H1 (cell line): ENCODE data around the gene ASCL1. TPM values are rescaled to one million over a fixed set of nuclear protein-coding genes. Genes with fewer than 3 reads are reported as not detected.

Source experiments
- CTCF ChIA-PET: fragments of 300-600 bp; sonication (Branson Sonifier 250); formaldehyde crosslinking; loops from one replicate; lab custom pipeline; 2021; ENCODE audit not compliant: partially characterized antibody; lab: Charles Lee
- POLR2A ChIA-PET: fragments of 300-600 bp; sonication (Branson Sonifier 250); formaldehyde crosslinking; loops from one replicate; lab custom pipeline; 2021; ENCODE audit warnings: inconsistent platforms; ENCODE audit not compliant: partially characterized antibody; lab: Charles Lee
- DNase-seq, 2 experiments: peaks; one replicate each; pipeline versions ENCODE4 v3.0.0 to v3.0.0-alpha.2; 2010 to 2022; ENCODE audit warnings: low spot score in 2 of 2, low read depth in 1 of 2, mixed read lengths in 1 of 2
- FAIRE-seq: peaks from 2 replicates; lab custom pipeline; 2011; peaks lifted over from hg19 to GRCh38; lab: Jason Lieb, UNC
- H2AFZ ChIP-seq: 2 replicates; pipeline ENCODE4 v1.8.1; 2012; ENCODE audit warnings: low read length, inconsistent platforms
- H2AK5ac ChIP-seq: 2 replicates; pipeline ENCODE4 v1.6.1; 2013; ENCODE audit warnings: low read depth, low read length
- H2BK120ac ChIP-seq: replicated peaks from 2 replicates; pipeline ENCODE3; 2013; ENCODE audit warnings: low read depth, low read length, inconsistent platforms
- H2BK12ac ChIP-seq: 2 replicates; pipeline ENCODE4 v1.6.1; 2013; ENCODE audit warnings: low read depth, low read length
- H2BK15ac ChIP-seq: 2 replicates; pipeline ENCODE4 v1.6.1; 2013; ENCODE audit warnings: low read length
- H2BK20ac ChIP-seq: 2 replicates; pipeline ENCODE4 v1.6.1; 2013; ENCODE audit warnings: low read length
- H2BK5ac ChIP-seq: 2 replicates; pipeline ENCODE4 v1.6.1; 2013; ENCODE audit warnings: low read depth, low read length
- H3K14ac ChIP-seq: 2 replicates; pipeline ENCODE4 v1.6.1; 2013; ENCODE audit warnings: inconsistent platforms; ENCODE audit not compliant: insufficient read length
- H3K18ac ChIP-seq: 2 replicates; pipeline ENCODE4 v1.6.1; 2013; ENCODE audit warnings: low read length; ENCODE audit errors: extremely low read depth
- H3K23ac ChIP-seq: 2 replicates; pipeline ENCODE4 v1.6.1; 2013; ENCODE audit warnings: inconsistent platforms; ENCODE audit not compliant: insufficient read length
- H3K23me2 ChIP-seq: 2 replicates; pipeline ENCODE4 v1.6.1; 2013; ENCODE audit warnings: low read depth, low read length
- H3K27ac ChIP-seq: 2 replicates; pipeline ENCODE4 v1.6.1; 2011; ENCODE audit warnings: low read depth, low read length, inconsistent platforms
- H3K27me3 ChIP-seq, 4 experiments: replicated peaks in 1 of 4; 1 replicate in 1 of 4; 2 replicates in 3 of 4; pipeline versions ENCODE4 v1.6.1 to v1.8.1; 2011 to 2013; ENCODE audit warnings: low read length in 3 of 4, mild to moderate bottlenecking in 3 of 4, inconsistent platforms in 2 of 4, mixed read lengths in 2 of 4, moderate library complexity in 1 of 4; ENCODE audit not compliant: control insufficient read depth in 3 of 4, insufficient read depth in 3 of 4; ENCODE audit errors: extremely low read depth in 1 of 4
- H3K36me3 ChIP-seq, 4 experiments: 2 replicates each; pipeline versions ENCODE4 v1.6.1 to v1.8.1; 2011 to 2013; ENCODE audit warnings: mild to moderate bottlenecking in 4 of 4, low read length in 3 of 4, moderate library complexity in 2 of 4, control low read depth in 1 of 4, inconsistent platforms in 1 of 4; ENCODE audit not compliant: insufficient read depth in 4 of 4, control insufficient read depth in 2 of 4
- H3K4ac ChIP-seq: replicated peaks from 2 replicates; pipeline ENCODE3; 2013; ENCODE audit warnings: low read length, low read depth, mixed read lengths, inconsistent platforms; ENCODE audit not compliant: insufficient read length
- H3K4me1 ChIP-seq, 4 experiments: replicated peaks in 1 of 4; 1 replicate in 1 of 4; 2 replicates in 3 of 4; pipeline versions ENCODE4 v1.6.1 to v1.8.1; 2011 to 2013; ENCODE audit warnings: low read length in 3 of 4, inconsistent platforms in 2 of 4, mixed read lengths in 1 of 4; ENCODE audit not compliant: insufficient read depth in 4 of 4, control insufficient read depth in 3 of 4
- H3K4me2 ChIP-seq, 2 experiments: 2 replicates each; pipeline versions ENCODE4 v1.6.1 to v1.8.1; 2011 to 2013; ENCODE audit warnings: low read depth in 2 of 2, low read length in 2 of 2, control low read depth in 1 of 2, inconsistent platforms in 1 of 2, mild to moderate bottlenecking in 1 of 2; ENCODE audit not compliant: insufficient read depth in 1 of 2
- H3K4me3 ChIP-seq, 4 experiments: fragments of 200-600, 300-600 bp in 1 of 4; sonication (generic), shearing (Covaris generic), sonication (Bioruptor Twin) in 1 of 4; 2 replicates each; pipeline versions ENCODE4 v1.5.1 to v1.8.1; 2011 to 2016; ENCODE audit warnings: low read length in 4 of 4, low read depth in 3 of 4, control low read depth in 2 of 4, inconsistent platforms in 2 of 4, mild to moderate bottlenecking in 2 of 4, mixed read lengths in 1 of 4, moderate library complexity in 1 of 4; ENCODE audit not compliant: insufficient read depth in 2 of 4; ENCODE audit errors: extremely low read depth in 1 of 4
- H3K56ac ChIP-seq: replicated peaks from 2 replicates; pipeline ENCODE3; 2013; ENCODE audit warnings: low read depth, mild to moderate bottlenecking, mixed read lengths, low read length, inconsistent platforms; ENCODE audit not compliant: insufficient read length
- H3K79me1 ChIP-seq: 2 replicates; pipeline ENCODE4 v1.6.1; 2013; ENCODE audit warnings: low read depth, low read length, control low read depth
- H3K79me2 ChIP-seq, 2 experiments: 2 replicates each; pipeline versions ENCODE4 v1.6.1 to v1.8.1; 2012 to 2013; ENCODE audit warnings: low read length in 2 of 2, mild to moderate bottlenecking in 2 of 2, inconsistent platforms in 1 of 2; ENCODE audit not compliant: insufficient read depth in 2 of 2, control insufficient read depth in 1 of 2
- H3K9ac ChIP-seq, 4 experiments: replicated peaks in 1 of 4; 1 replicate in 1 of 4; 2 replicates in 3 of 4; pipeline versions ENCODE4 v1.6.1 to v1.8.1; 2011 to 2013; ENCODE audit warnings: low read depth in 3 of 4, low read length in 3 of 4, control low read depth in 2 of 4, mild to moderate bottlenecking in 2 of 4, moderate library complexity in 2 of 4, inconsistent platforms in 1 of 4; ENCODE audit errors: extremely low read depth in 1 of 4
- H3K9me3 ChIP-seq, 2 experiments: 2 replicates each; pipeline versions ENCODE4 v1.6.1 to v1.8.1; 2012 to 2013; ENCODE audit warnings: mild to moderate bottlenecking in 2 of 2, moderate library complexity in 2 of 2, control low read depth in 1 of 2, inconsistent platforms in 1 of 2, low read depth in 1 of 2, low read length in 1 of 2, mixed read lengths in 1 of 2; ENCODE audit not compliant: insufficient read depth in 2 of 2
- H4K20me1 ChIP-seq, 2 experiments: replicated peaks in 1 of 2; 2 replicates each; pipeline versions ENCODE3 to v1.8.1; 2011 to 2013; ENCODE audit warnings: inconsistent platforms in 2 of 2, low read length in 2 of 2, mild to moderate bottlenecking in 1 of 2; ENCODE audit not compliant: insufficient read depth in 2 of 2, control insufficient read depth in 1 of 2
- H4K5ac ChIP-seq: 2 replicates; pipeline ENCODE4 v1.6.1; 2013; ENCODE audit warnings: low read length, low read depth, mixed read lengths, inconsistent platforms; ENCODE audit not compliant: insufficient read length
- H4K8ac ChIP-seq: 2 replicates; pipeline ENCODE4 v1.8.0; 2013; ENCODE audit warnings: mild to moderate bottlenecking, moderate library complexity, low read length, inconsistent platforms; ENCODE audit not compliant: insufficient read depth; ENCODE audit errors: extremely low read depth
- H4K91ac ChIP-seq: replicated peaks from 2 replicates; pipeline ENCODE3; 2013; ENCODE audit warnings: low read length, mixed read lengths, inconsistent platforms; ENCODE audit not compliant: insufficient read length
- FOSL1 ChIP-seq: IDR thresholded peaks from 2 replicates; pipeline ENCODE4 v1.6.1; 2011; ENCODE audit warnings: mild to moderate bottlenecking, low read depth, low read length, moderate library complexity; ENCODE audit not compliant: insufficient read depth
- KDM4A ChIP-seq: IDR thresholded peaks from one replicate; pipeline ENCODE4 v1.7.1; 2012; ENCODE audit warnings: low read depth, mild to moderate bottlenecking, moderate library complexity, low read length, inconsistent platforms; ENCODE audit not compliant: severe bottlenecking
- RFX5 ChIP-seq: IDR thresholded peaks from 2 replicates; pipeline ENCODE4 v1.6.1; 2011; ENCODE audit warnings: low read depth, low read length, improper control_type of control experiment, borderline replicate concordance
- SP4 ChIP-seq: IDR thresholded peaks from 2 replicates; pipeline ENCODE4 v1.6.1; 2012; ENCODE audit warnings: low read length, inconsistent platforms
- polyA plus RNA-seq, 7 experiments: library from polyadenylated mRNA; depleted of rRNA in 3 of 7; stranded (reverse) in 5 of 7; unstranded in 2 of 7; fragments of >200 nt in 5 of 7; fragments of 200-250 nt in 2 of 7; gene quantifications; 1 replicate in 5 of 7; 2 replicates in 1 of 7; 4 replicates in 1 of 7; pipeline versions ENCODE4 v1.2.1 to v1.2.3, GENCODE V29; 2011 to 2013; ENCODE audit warnings: missing spikeins in 2 of 7, mixed read lengths in 2 of 7
- total RNA-seq: library from RNA; stranded (reverse); fragmentation: NEBNext Ultra II Directional; extraction: Animal tissue kit (Norgen Biotek cat#: 25700); gene quantifications from 2 replicates; pipeline ENCODE4 v1.2.1, GENCODE V29; 2021
- TF ChIP-seq, protein P1 (sequence below), 3 experiments: IDR thresholded peaks; 1 replicate in 2 of 3; 2 replicates in 1 of 3; pipeline versions ENCODE4 v1.5.1 to v1.6.1; 2011; ENCODE audit warnings: low read length in 3 of 3, mild to moderate bottlenecking in 3 of 3, inconsistent platforms in 2 of 3, low read depth in 1 of 3, moderate library complexity in 1 of 3; ENCODE audit not compliant: insufficient read depth in 1 of 3; ENCODE audit errors: control extremely low read depth in 1 of 3

The ASCL1 gene
- total and polyA plus RNA-seq, 2 of the 8 experiments (the other 6 are each of a cell fraction or from before 2014, with no cell fraction given), result 0.12 TPM; not detected in 1

DNA sequence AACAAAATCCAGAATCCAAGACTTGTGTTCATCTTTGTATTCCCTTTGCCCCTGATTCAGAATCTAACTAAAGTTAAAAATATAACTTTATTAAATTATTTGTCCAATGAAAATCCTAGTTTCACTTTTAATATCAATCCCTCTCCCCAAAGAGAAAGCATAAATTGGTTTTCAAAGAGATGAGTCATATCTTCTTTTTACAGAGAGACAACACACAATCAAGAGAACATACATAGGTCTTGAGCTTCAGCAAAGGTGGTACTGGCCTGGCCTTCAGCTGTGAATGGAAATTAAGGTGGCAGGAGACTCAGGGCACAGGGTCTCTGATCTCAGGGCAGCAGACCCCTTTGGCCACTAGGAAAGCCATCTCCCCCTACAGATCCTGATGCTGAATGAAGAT lies 4.3 kb upstream of the ASCL1 start:
- no peaks in the 10 kb centered on the region for H3K9me3 ChIP-seq
- CTCF ChIA-PET, result interaction anchor here (1.0 to 2.0 kb wide), 3 partner anchors 11 to 594 kb away, joined by 5 to 7 read pairs (median 6); no protein-coding TSS in a partner anchor
- no peak overlapping the region for H3K23ac ChIP-seq
- POLR2A ChIA-PET, result no interaction called here
- no peak overlapping the region for H2AFZ ChIP-seq
- no peak overlapping the region for H3K4ac ChIP-seq
- DNase-seq (no peak), FAIRE-seq (no peak)
- H3K4me2 ChIP-seq, result no peak overlapping the region
- no peak overlapping the region for H4K8ac ChIP-seq
- TF ChIP-seq FOSL1, result no peak
- TF ChIP-seq SP4, result no peak
- no peak for TF ChIP-seq RFX5
- TF ChIP-seq, protein P1, sequence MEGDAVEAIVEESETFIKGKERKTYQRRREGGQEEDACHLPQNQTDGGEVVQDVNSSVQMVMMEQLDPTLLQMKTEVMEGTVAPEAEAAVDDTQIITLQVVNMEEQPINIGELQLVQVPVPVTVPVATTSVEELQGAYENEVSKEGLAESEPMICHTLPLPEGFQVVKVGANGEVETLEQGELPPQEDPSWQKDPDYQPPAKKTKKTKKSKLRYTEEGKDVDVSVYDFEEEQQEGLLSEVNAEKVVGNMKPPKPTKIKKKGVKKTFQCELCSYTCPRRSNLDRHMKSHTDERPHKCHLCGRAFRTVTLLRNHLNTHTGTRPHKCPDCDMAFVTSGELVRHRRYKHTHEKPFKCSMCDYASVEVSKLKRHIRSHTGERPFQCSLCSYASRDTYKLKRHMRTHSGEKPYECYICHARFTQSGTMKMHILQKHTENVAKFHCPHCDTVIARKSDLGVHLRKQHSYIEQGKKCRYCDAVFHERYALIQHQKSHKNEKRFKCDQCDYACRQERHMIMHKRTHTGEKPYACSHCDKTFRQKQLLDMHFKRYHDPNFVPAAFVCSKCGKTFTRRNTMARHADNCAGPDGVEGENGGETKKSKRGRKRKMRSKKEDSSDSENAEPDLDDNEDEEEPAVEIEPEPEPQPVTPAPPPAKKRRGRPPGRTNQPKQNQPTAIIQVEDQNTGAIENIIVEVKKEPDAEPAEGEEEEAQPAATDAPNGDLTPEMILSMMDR (IDR thresholded peaks at IDR 0.05; ENCODE audit: control extremely low read depth in 1 of 3, insufficient read depth in 1 of 3, low read depth in 1 of 3, low read length in 3 of 3), result no peak
- no peak for TF ChIP-seq KDM4A
- peaks cover 10 to 16% of the 10 kb centered on the region in 2 experiments for H4K20me1 ChIP-seq
- no peak overlapping the region for H4K5ac ChIP-seq
- no peak overlapping the region for H3K56ac ChIP-seq
- no peak overlapping the region for H3K27ac ChIP-seq
- H3K18ac ChIP-seq, result no peak overlapping the region
- H3K4me1 ChIP-seq, result peaks cover 7 to 24% (median 12%) of the 10 kb centered on the region in 4 experiments
- H3K27me3 ChIP-seq, result peaks cover 78 to 93% (median 90%) of the 10 kb centered on the region in 4 experiments
- no peak overlapping the region for H2BK12ac ChIP-seq
- H2AK5ac ChIP-seq, result no peak overlapping the region
- no peak overlapping the region for H3K4me3 ChIP-seq
- H2BK120ac ChIP-seq, result no peak overlapping the region
- no peak overlapping the region for H2BK5ac ChIP-seq
- no peaks in the 10 kb centered on the region for H3K79me2 ChIP-seq
- no peaks in the 10 kb centered on the region for H3K79me1 ChIP-seq
- peaks cover 0 to 4% (median 0%) of the 10 kb centered on the region in 4 experiments; a peak in 1 of 8 replicates for H3K36me3 ChIP-seq
- H3K14ac ChIP-seq, result no peak overlapping the region
- H2BK15ac ChIP-seq, result no peak overlapping the region
- H2BK20ac ChIP-seq, result no peak overlapping the region
- peaks cover 18% of the 10 kb centered on the region; the same call in 1 of the 2 replicates for H3K23me2 ChIP-seq
- H3K9ac ChIP-seq, result no peak overlapping the region
- H4K91ac ChIP-seq, result no peak overlapping the region
